Fibroblast of skin of back (primary cell): ENCODE data around the gene SEMA6B.

Experiments
- DNase-seq: peaks from one replicate; pipeline ENCODE4 v3.0.0-alpha.2; 2013

The SEMA6B gene

GRCh38 chr19:4507804-4508203 is 51.7 kb downstream of the SEMA6B start:
- DNase-seq: no peak

GRCh38 chr19:4507150-4507452 is 52.4 kb downstream of the SEMA6B start:
- DNase-seq: no peak

GRCh38 chr19:4506449-4507149 is 52.9 kb downstream of the SEMA6B start:
- DNase-seq: peak; percentile 77

DNA sequence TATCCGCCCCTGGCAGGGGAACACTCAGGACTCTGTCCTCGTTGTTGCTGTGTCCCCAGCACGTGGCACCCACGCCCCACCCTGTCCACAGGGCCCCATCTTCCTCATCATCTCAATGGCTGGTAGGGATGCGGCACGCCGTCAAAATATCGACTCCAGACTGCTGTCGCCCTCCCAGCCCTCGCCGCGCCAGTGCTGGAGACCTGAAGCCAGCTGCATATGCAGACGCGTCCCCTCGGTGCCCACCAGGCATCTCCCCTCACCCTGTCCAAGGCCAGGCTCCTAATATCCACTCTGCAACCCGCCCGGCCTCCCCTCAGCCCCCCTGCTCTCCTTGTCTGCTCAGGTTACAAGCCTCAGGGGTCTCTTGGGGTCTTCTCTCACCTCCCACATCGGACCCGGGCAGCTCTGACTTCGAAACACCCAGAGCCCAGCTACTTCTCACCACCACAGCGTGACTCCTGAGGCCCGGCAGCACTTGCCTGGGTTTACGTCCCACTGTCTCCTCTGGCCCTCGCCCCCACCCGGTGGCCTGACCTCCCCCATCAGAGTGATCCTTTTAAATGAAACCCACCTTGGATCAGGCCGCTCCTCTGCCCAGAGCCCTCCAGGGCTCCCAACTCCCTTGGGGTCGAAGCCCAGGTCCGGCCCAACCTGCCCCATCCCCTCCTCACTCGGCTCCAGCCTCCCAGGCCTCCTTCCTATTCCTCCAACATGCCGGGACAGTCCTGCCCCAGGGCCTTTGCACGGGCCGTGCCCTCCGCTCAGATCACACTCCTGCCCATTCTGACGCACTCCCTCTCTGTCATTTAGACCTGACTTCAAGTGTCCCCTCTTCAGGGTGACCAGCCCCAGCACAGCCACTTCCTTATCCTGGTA is 53.7 kb downstream of the SEMA6B start:
- no peak for DNase-seq

DNA sequence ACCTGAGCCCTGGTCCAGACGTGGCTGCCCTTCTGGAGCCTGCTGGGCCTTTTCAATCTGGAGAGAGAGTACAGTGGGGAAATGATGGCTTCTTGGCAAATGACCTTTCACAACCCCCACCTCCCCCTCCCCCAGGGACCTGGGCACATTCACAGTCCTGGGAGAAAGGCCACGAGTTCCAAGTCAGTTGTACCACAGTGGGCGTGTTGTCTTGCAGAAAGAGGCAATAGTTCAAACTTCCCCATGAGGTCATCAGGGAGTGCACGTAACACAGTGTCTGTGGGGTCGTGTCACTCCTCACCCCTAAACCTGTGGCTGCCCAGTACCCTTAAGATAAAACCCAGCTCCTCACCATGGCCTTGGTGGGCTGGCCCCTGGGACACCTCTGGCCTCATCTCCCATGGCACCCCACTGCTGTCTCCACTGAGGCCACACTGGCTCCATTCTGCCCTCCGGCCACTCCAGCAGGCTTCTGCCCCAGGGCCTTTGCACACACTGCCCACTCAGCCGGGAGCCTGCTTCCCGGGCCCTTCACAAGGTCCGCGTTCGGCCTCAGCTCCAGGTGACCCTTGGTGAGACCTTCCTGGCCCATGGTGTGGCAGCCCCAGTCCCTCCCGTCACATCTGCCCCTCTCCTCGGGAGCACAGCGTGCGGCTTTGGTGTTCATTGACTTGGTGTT is 54.5 kb downstream of the SEMA6B start:
- DNase-seq: no peak

GRCh38 chr19:4504297-4504701 is 55.2 kb downstream of the SEMA6B start:
- no peak for DNase-seq

GRCh38 chr19:4503825-4504170 is 55.7 kb downstream of the SEMA6B start:
- DNase-seq: no peak

- no peak for DNase-seq
Observed at GRCh38 chr19:4503132-4503824, 56.2 kb downstream of the SEMA6B start.

DNA sequence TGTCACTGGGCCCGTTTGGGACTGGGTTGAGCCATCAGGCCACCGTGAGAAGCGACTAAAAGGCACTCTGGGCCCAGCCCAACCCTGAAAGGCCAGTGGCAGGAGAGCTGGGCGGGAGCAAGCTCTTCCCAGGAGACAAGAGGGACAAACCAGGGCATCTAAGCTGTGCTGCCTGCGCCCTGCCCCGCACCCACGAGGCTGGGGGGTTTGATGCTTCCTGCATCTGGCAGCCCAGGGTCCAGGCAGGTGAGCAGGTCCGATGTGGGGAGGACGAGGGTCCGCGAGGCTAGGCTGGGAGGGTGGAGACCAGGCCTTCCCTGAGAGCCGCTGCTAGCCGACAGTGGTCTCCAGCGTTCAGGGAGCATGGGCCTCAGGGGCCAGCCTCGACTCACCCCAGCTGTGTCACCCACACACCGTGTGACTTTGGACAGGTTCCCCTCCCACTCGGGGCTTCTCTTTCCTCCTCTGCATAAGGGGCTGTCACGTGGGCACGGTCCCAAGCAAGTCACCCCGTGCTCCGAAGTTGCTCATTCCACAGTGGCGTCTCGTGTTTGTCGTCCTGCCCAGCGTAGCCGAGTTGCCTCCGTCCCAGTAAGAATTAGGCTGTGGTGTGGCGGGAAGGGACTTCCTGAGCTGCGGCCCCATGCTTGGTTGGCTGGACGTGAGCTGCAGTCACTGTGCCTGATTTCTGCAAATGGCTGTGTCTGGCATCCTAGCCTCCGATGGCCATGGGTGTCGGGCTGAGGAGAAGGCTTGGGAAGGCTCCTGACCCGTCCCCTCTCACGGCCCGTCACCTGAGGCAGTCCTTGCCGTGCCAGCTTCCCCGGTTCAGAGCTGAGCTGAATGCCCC is 57.0 kb downstream of the SEMA6B start:
- DNase-seq: no peak

- DNase-seq: no peak
Observed at GRCh38 chr19:4501691-4502090, 57.8 kb downstream of the SEMA6B start.

GRCh38 chr19:4500841-4501591 is 58.5 kb downstream of the SEMA6B start:
- DNase-seq: no peak

DNA sequence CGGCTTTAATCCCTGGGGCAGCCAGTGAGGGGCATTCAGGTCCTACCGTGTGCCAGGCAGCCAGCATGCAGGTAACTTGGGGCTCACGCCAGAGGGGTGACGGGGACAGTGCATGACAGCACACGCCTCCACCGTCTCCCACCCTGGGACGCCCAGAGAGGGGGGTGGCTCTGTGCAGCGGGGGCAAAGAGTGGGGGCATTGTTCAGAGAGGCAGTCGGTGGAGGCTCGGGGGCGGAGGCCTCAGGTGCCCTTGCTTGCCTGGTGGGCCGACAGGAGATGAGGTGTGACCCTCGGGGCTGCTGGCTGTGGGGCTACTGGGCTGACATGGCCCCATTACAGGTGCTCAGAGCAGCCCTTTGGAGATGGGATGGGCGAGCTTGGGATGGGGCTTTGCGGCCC is 59.6 kb downstream of the SEMA6B start:
- DNase-seq: no peak

- DNase-seq: no peak
Observed at GRCh38 chr19:4499318-4499717, 60.2 kb downstream of the SEMA6B start.

DNA sequence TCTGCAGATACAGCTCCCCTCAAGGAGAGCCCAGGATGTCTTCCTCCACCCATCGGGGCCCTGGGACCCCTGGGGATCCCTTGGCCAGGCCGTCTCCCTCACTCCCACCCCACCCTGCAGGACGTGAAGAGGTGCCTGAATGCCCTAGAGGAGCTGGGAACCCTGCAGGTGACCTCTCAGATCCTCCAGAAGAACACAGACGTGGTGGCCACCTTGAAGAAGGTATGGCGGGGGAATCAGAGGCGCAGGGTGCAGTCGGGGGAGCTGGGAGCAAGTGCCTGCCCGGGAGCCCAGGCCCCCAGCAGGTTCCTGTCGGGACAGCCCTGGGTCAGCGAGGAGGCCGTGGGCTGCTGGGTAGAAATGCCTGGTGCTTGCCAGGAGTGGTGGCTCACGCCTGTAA is 60.8 kb downstream of the SEMA6B start:
- DNase-seq: no peak

DNA sequence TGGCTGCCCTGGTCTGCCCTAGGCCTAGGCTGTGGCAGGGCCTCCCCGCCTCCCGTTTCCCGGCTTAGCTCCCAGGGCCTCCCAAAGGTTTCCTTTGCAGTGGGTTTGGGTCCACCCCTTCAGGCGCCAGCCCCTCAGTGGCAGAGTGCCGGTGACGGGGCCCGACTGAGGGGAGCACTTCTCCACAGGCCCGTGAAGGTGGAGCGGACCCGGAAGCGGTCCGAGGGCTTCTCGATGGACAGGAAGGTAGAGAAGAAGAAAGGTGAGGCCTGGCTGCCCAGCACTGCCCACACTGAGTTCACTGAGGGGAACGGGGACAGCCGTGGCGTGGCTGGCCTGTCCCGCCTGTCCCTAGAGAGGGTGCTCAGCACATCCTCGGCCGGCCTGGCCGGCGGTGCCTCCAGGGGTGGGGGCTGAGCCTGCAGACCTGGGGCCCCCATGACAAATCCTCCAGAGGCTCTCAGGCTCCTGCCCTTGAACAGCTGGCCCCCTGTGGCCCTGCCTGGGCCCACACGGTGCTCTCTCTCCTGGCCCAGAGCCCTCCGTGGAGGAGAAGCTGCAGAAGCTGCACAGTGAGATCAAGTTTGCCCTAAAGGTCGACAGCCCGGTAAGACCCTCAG is 61.6 kb downstream of the SEMA6B start:
- no peak for DNase-seq

GRCh38 chr19:4496304-4496703 is 63.2 kb downstream of the SEMA6B start:
- DNase-seq: no peak

GRCh38 chr19:4495471-4495870 is 64.0 kb downstream of the SEMA6B start:
- DNase-seq: no peak

GRCh38 chr19:4494691-4495064 is 64.8 kb downstream of the SEMA6B start:
- DNase-seq: no peak

GRCh38 chr19:4493929-4494690 is 65.4 kb downstream of the SEMA6B start:
- no peak for DNase-seq
